ENCODE measurements around the gene SDHA.
"Not testable (repeated sequence)": the region's sequence is repeated elsewhere in the genome, so short reads cannot be mapped to it uniquely, and the experiment has no call there.

Gene SDHA

DNA sequence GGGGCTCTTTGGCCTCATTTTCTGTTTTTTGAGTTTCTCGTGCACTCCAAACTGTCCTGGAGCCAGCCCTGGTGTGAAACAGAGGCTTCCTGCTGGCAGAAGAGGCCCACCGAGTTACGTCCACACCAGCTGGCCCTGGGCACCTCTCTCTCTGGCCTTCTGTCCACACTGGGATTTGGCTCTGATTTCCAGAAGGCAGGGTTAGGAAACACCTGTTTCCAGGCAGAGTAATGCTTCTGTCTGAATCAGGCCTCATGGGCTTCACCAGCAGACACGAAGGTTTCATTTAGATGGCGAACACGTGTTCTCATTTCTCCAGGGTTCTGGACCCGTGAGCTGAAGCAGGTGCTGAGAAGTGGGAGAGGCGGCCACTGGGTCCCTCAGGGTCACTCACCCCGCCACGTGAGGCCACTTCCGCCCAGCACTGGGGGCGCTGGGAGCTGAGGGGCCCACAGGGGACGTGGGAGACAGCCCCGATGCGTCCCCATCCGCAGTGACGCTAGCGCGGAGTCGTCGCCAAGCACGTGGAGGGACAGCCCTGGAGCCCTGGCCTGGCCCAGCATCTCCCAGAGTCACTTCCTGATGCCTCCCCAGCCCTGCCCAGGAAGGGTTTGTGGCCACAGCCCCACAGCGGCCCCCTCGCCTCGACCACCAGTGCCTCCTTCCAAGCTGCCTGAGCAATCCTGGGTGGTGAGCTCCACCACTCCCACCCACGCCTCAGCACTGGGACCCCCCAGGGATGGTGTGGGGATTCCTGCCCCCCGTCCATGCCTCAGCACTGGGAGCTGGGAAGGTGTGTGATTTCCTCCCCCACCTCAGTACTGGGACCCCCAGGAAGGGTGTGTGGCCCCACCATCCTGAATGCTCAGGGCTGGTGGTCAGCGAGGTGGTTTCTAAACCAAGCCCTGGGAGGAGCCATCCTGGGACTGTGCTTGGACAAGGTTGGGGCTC is 31.8 kb upstream of the SDHA start:
- no peak for DNase-seq

GRCh38 chr5:187042-187431 is 31.1 kb upstream of the SDHA start:
- no peak for DNase-seq

- DNase-seq: peak; percentile 3
These were observed 30.3 kb upstream of the SDHA start for GRCh38 chr5:187617-188451.

DNA sequence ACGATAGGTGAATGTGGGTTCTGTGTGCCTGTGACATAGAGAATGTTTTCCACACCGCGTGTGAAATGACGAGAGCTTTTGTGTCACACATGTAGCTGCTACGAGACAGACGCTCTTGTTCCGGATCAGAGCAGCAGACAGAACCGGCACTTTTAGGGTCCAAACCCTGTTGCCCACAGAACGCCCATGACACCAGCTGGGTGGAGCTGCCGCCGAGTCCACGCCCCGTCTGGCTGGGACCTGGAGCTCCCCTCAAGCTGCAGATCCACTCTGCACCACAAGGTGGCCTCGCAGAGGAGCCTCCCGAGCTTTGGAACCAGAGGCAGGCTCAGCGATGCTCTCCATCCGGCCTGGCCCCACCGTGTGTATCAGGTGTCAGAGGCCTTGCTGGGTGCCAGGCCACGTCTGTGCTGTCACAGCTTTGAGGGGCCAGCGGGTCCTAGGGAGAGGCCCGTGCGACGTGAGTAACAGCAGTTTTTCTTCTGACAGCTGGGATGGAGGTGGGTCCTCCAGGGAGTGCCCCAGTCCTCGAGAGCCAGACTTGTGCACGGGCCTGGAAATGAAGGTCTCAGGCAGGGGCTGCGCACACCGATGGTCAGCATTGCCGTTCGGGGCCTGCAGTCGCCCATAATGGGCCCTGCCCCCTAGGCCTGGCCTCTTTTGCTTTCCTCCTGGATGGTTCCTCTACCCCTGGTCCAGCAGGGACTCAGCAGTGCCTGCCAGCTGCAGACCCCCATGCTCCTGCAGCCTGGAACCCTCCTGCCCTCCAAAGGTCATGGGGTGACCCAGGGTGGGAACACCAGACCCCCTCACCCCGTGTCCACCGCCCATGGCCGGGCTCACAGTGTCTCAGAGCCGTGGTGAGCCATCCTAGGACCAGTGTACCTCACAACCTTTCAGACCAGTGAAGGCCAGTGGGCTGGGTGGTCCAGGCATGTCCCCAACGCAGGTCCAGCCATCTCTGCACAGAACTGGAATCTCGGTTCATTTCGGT is 29.3 kb upstream of the SDHA start:
- DNase-seq: peak; percentile 59

DNA sequence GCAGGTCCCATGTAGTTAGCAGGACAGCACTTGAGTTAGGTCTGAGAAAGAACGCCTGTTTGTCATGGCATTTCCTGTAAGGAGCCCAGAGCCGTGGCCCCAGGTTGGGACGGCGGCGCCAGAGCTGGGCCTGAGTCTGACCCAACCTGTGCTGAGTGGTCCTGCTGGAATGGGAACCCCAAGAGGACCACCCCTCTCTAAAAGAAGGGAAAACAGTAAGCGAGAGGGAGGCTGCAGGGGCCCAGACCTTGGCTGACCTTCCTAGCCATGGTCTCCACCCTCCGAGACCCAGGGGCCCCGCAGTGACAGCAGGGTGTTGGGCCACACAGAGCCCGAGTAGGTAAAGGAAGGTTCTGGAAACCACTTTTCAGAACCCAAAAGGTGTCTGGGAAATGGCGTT is 28.6 kb upstream of the SDHA start:
- no peak for DNase-seq

- no peak for DNase-seq
These were observed 28.1 kb upstream of the SDHA start for GRCh38 chr5:189976-190365.

GRCh38 chr5:190366-191035 is 27.6 kb upstream of the SDHA start:
- no peak for DNase-seq

- DNase-seq: no peak
These were observed 26.8 kb upstream of the SDHA start, which contains the start of gene LRRC14B for GRCh38 chr5:191036-191948. TSS of gene LRRC14B (plus strand) at chr5:191495. CDS start at chr5:191539, 44 bp downstream.

DNA sequence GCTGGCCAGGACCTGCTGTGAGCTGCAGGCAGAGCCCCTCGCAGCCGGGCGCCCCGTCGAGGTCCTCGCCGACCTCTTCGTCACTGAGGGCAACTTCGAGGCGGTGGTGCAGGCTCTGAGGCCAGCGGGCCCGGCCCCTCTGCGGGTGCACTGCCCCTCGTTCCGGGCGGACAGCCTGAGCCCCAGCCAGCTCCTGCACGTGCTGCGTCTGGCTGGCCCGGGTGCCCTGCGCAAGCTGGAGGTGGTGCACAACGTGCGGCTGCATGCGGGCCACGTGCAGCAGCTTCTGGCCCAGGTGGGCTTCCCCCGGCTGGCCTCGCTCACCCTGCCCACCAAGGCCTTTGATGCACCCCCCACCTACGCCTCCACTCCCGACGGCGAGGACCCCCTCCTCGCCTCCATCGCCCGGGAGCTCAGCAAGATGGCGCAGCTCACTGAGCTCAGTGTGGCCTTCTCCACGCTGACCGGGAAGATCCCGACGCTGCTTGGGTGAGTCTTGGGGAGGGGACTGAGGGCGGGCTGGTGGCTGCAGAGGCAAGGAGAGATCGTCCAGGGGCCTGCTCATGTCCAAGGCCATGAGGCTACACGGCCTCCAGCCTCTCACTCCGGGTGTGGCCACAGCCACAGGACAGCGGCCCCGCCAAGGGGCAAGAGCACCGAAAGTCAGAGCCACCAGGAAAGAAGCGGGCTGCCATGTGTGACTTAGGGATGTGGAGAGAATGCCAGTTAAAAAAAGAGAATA is 26.0 kb upstream of the SDHA start:
- no peak for DNase-seq

GRCh38 chr5:192691-192969 is 25.5 kb upstream of the SDHA start:
- DNase-seq: no peak

DNA sequence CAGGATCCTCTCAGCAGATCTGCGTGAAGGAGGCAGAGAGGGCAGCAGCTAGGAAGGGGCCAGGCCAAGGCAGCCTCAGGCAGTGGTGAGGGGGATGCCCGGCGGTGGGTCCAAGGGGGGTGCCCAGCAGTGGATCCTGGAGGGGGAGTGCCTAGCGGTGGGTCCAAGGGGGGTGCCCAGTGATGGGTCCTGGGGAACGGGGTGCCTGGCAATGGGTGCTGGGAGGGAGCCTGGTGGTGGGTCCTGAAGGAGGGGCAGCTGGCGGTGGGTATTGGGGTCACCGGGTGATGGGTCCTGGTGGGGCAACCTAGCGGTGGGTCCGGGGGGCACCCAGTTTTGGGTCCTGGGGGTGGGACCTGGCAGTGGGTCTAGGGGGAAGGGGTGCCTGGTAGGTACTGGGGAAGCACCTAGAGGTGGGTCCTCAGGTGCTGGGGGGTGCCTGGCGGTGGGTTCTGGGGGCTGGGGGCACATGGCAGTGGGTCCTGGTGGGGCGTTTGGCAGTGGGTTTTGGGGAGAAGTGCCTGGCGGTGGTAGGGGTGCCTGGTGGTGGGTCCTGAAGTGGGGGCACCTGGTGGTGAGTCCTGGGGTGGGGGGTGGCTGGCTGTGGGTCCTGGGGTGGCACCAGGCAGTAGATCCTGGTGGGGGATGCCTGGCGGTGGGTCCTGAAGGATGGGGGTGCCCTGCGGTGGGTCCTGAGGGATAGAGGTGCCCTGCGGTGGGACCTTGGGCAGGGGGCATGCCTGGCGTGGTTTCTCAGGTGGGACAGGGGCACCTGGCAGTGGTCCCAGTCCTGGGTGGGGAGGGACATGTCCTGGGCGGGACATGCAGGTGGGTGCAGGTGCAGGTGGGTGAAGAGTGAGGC is 24.9 kb upstream of the SDHA start:
- DNase-seq: no peak

DNA sequence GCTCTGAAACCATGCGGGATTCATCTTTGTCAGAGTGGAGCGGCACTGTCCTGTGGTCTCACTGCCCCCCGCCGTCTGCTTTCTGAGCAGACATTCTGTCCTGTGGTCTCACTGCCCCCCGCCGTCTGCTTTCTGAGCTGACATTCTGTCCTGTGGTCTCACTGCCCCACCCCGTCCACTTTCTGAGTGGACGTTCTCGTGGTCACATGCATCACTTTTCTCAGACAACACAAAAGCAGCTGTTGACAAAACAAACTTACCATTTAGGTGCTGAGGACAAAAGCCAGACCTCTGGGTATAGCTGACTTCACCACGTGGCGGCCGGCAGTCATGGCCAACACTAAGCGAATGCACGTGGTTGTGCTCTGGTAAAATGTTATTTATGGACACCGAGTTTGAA is 24.0 kb upstream of the SDHA start:
- DNase-seq: no peak

DNA sequence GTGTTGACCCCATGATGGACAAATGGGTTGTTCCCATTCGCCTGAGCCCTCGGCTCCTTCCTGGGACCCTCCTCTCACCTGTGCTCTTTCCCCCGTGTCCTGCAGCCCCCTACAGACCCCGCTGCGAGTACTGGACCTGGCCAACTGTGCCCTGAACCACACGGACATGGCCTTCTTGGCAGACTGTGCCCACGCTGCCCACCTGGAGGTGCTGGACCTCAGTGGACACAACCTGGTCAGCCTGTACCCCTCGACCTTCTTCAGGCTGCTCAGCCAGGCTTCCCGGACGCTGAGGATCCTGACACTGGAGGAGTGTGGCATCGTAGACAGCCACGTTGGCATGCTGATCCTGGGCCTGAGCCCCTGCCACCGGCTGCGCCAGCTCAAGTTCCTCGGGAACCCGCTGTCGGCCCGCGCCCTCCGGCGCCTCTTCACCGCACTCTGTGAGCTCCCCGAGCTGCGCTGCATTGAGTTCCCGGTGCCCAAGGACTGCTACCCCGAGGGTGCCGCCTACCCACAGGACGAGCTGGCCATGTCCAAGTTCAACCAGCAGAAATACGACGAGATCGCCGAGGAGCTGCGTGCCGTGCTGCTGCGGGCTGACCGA is 23.4 kb upstream of the SDHA start:
- DNase-seq: no peak

DNA sequence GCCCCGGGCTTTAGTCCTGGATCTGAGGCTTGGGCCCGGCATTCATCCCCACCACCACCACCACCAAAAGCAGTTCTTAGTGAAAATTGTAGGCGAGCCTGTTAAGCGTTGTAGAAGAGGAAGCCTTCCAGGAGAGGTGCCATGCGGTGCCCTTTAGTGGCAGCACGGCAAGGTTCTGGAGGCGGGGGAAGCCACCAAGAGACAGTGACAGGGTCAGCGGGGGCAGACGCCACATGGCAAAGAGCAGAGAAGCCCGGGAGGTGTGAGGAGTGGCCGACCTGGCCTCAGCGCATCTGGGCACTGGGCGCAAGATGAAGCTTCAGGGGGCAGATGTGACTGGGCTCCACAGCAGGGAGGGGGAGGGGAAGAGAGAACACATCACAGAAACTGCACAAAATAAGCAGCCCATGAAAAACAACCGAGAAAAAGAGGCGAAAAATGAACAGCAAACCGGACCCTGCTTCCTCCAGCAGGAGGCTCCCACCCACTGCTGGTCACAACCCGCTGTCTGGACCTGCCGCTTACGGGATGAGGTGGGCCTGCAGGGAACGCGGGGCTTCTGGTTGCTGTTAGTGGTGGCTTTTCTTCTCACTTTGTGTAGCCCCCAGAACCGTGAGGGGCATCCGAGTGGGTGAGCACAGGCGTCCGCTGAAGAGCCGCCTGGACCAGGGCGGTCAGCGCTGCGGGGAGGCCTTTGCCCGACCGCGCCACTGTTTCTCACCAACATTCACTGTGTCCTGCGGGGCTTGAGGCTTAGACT is 22.5 kb upstream of the SDHA start:
- no peak for DNase-seq

- no peak for DNase-seq
These were observed 21.8 kb upstream of the SDHA start for GRCh38 chr5:196350-196749.

GRCh38 chr5:197031-197430 is 21.1 kb upstream of the SDHA start:
- not testable (repeated sequence) for DNase-seq

GRCh38 chr5:197892-198489 is 20.1 kb upstream of the SDHA start:
- no peak for DNase-seq
